ENCODE data around the gene CEND1.

Gene CEND1

DNA sequence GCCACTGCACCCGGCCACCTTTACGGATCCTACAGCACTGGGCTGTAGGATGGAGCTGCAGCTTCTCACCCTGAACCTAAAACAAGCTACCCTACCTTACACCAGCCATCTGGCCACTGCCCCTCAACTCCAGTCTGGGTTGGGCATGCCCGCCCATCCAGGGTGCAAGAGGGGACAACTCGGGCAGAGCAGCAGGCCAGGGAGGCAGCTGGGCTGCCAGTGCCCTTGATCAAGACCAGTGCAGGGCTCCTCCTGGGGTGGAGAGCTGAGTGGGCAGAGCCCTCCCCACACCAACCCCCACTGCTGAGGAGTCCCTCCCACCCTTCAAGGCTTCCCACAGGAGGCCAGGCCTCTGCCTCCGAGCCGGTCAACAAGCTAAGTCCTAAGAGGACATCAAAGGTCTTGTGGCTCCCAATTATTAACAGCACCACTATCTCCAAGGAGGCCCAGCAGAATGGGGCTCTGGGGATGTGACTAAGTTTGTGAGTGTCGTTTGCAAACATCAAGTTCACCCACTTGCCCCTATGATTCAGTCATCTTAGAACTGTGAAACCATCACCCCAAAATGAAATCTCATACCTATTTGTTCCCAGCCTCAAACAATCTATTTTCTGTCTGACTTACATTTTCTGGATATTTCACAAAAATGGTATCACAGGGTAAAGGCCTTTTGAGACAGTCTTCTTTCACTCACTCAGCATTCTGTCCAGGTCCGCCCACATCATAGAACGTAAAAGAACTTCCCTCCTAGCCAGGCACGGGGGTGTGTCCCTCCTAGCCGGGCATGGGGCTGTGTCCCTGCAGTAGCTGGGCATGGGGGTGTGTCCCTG lies 23.6 kb downstream of the CEND1 start:
- peaks cover 10% of the 10 kb centered on the region for H3K36me3 ChIP-seq (ENCODE audit: control insufficient read depth, insufficient read depth, low read length)
- H3K9ac ChIP-seq (ENCODE audit: low read length) = no peak overlapping the region
- peaks cover 16% of the 10 kb centered on the region for H3K4me1 ChIP-seq (ENCODE audit: control insufficient read depth, insufficient read depth, low read length)
- H3K27me3 ChIP-seq (ENCODE audit: control insufficient read depth, insufficient read depth, low read length) = no peaks in the 10 kb centered on the region
- H3K9me3 ChIP-seq (ENCODE audit: control insufficient read depth, low read length) = no peaks in the 10 kb centered on the region
- H3K4me3 ChIP-seq (ENCODE audit: low read length) = no peak overlapping the region

DNA sequence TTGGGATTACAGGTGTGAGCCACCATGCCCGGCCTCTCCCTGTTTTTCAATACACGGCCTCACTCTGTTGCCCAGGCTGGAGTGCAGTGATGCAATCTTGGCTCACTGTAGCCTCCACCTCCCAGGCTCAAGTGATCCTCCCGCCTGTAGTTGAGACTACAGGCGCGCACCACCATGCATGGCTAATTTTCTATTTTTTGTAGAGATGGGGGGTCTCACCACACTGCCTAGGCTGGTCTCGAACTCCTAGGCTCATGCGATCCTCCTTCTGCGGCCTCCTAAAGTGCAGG lies 24.1 kb downstream of the CEND1 start:
- no peaks in the 10 kb centered on the region for H3K9me3 ChIP-seq (ENCODE audit: control insufficient read depth, low read length)
- H3K4me3 ChIP-seq (ENCODE audit: low read length) = no peak overlapping the region
- H3K36me3 ChIP-seq (ENCODE audit: control insufficient read depth, insufficient read depth, low read length) = peaks cover 10% of the 10 kb centered on the region
- no peak overlapping the region for H3K9ac ChIP-seq (ENCODE audit: low read length)
- H3K4me1 ChIP-seq (ENCODE audit: control insufficient read depth, insufficient read depth, low read length) = peaks cover 16% of the 10 kb centered on the region
- H3K27me3 ChIP-seq (ENCODE audit: control insufficient read depth, insufficient read depth, low read length) = no peaks in the 10 kb centered on the region

DNA sequence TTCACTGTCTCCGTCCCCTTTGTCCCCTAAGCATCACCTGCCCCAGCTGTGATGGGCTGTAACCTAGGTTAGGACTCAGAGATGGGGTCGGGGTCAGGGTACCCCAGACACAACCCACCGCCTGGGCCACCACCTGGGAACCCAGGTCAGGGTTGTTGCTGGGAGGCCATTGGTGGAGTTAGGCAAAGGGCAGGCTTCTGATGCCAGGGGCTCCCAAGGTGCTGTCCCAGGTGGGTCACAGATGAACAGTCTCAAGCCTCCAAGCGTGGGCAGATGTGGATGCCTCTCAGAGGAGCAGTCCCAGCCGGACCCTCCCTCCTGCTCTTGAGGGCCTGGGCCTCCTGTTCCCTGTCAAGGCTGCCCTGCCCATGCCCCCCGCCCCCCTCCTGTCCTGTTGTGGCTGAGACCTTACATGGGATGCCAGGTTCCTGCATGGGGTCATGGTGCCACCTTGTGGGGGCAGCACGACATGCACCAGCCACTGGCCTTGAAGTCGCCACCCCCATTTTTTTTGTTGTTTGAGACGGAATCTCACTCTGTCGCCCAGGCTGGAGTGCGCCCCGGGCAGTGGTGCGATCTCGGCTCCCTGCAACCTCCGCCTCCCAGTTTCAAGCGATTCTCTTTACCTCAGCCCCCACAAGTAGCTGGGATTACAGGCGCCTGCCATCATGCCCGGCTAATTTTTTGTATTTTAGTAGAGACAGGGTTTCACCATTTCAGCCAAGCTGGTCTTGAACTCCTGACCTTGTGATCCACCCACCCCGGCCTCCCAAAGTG lies 24.7 kb downstream of the CEND1 start:
- no peaks in the 10 kb centered on the region for H3K9me3 ChIP-seq (ENCODE audit: control insufficient read depth, low read length)
- no peaks in the 10 kb centered on the region for H3K27me3 ChIP-seq (ENCODE audit: control insufficient read depth, insufficient read depth, low read length)
- H3K4me3 ChIP-seq (ENCODE audit: low read length) = no peak overlapping the region
- no peak overlapping the region for H3K9ac ChIP-seq (ENCODE audit: low read length)
- H3K36me3 ChIP-seq (ENCODE audit: control insufficient read depth, insufficient read depth, low read length) = peaks cover 12% of the 10 kb centered on the region
- peaks cover 16% of the 10 kb centered on the region for H3K4me1 ChIP-seq (ENCODE audit: control insufficient read depth, insufficient read depth, low read length)

DNA sequence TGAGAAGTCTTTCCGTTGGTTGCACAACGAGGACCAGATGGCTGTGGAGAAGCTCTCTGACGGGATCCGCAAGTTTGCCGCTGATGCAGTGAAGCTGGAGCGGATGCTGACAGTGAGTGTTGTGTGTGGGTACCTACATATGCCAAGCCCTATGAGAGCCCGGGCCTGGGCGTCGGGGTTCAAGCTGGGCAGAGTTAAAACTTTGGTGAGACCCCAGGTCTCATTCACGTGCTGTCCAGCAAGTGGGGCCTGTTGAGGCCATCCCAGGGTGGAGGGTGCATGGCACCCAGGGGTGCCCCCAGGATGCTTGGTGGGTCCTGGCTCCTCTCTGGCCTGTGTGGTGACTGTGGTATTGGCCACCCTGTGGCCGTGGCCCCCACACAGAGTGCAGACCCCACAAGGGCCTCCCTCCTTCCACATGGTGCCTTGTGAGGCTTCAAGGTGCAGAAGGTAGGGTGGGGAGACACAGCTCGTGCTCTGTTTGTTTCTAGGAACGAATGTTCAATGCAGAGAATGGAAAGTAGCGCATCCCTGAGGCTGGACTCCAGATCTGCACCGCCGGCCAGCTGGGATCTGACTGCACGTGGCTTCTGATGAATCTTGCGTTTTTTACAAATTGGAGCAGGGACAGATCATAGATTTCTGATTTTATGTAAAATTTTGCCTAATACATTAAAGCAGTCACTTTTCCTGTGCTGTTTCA lies 25.4 kb downstream of the CEND1 start:
- Histone ChIP-seq H3K4me3 (ENCODE audit: low read length) (no peak overlapping the region), H3K36me3 (ENCODE audit: control insufficient read depth, insufficient read depth, low read length) (peaks cover 17% of the 10 kb centered on the region), H3K9ac (ENCODE audit: low read length) (no peak overlapping the region), H3K27me3 (ENCODE audit: control insufficient read depth, insufficient read depth, low read length) (no peaks in the 10 kb centered on the region), H3K9me3 (ENCODE audit: control insufficient read depth, low read length) (no peaks in the 10 kb centered on the region), H3K4me1 (ENCODE audit: control insufficient read depth, insufficient read depth, low read length) (peaks cover 16% of the 10 kb centered on the region)

DNA sequence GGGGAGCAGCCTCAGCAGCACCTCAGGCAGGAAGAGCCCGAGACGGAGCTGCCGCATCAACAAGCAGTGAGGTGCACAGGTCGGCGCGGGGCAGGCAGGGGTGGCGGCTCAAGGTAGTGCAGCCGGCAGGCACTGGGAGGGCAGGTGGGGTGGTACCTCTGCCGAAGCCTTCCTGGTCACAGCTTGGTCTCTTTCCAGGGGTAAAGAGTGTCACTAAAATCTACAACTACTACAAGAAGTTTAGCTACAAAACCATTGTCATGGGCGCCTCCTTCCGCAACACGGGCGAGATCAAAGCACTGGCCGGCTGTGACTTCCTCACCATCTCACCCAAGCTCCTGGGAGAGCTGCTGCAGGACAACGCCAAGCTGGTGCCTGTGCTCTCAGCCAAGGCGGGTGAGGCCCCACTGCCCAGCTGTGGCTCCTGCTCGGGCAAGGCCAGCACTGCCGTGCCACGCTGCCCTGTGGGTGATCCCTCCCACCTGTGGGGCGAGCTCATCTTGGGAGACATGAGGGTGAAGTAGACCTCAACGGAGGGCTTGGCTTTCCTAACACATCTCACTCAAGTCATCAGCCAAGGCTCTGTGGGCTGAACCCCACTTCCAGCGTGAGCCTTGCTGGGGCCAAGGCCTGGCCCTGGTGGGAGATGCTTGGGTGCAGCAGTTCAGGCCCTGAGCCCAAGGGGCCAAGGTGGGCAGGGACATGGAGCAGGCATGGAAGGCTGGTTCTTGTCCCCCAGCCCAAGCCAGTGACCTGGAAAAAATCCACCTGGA lies 26.2 kb downstream of the CEND1 start:
- no peaks in the 10 kb centered on the region for H3K9me3 ChIP-seq (ENCODE audit: control insufficient read depth, low read length)
- no peaks in the 10 kb centered on the region for H3K27me3 ChIP-seq (ENCODE audit: control insufficient read depth, insufficient read depth, low read length)
- no peak overlapping the region for H3K9ac ChIP-seq (ENCODE audit: low read length)
- peaks cover 17% of the 10 kb centered on the region for H3K36me3 ChIP-seq (ENCODE audit: control insufficient read depth, insufficient read depth, low read length)
- H3K4me3 ChIP-seq (ENCODE audit: low read length) = no peak overlapping the region
- peaks cover 16% of the 10 kb centered on the region for H3K4me1 ChIP-seq (ENCODE audit: control insufficient read depth, insufficient read depth, low read length)

DNA sequence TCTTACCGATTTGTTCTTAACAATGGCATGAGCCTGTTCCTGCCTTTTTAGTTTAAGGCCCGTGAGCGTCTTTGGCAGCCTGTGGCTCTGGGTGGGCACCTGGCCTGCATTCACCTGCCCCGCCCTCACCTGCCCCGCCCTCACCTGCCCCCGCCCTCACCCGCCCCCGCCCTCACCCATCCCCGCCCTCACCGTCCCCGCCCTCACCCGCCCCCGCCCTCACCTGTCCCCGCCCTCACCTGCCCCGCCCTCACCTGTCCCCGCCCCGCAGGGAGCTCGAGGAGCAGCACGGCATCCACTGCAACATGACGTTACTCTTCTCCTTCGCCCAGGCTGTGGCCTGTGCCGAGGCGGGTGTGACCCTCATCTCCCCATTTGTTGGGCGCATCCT lies 26.8 kb downstream of the CEND1 start:
- H3K36me3 ChIP-seq (ENCODE audit: control insufficient read depth, insufficient read depth, low read length) = peaks cover 17% of the 10 kb centered on the region
- H3K9me3 ChIP-seq (ENCODE audit: control insufficient read depth, low read length) = no peaks in the 10 kb centered on the region
- H3K4me3 ChIP-seq (ENCODE audit: low read length) = no peak overlapping the region
- H3K27me3 ChIP-seq (ENCODE audit: control insufficient read depth, insufficient read depth, low read length) = no peaks in the 10 kb centered on the region
- H3K9ac ChIP-seq (ENCODE audit: low read length) = peak overlapping the region; percentile 40
- H3K4me1 ChIP-seq (ENCODE audit: control insufficient read depth, insufficient read depth, low read length) = peaks cover 16% of the 10 kb centered on the region

DNA sequence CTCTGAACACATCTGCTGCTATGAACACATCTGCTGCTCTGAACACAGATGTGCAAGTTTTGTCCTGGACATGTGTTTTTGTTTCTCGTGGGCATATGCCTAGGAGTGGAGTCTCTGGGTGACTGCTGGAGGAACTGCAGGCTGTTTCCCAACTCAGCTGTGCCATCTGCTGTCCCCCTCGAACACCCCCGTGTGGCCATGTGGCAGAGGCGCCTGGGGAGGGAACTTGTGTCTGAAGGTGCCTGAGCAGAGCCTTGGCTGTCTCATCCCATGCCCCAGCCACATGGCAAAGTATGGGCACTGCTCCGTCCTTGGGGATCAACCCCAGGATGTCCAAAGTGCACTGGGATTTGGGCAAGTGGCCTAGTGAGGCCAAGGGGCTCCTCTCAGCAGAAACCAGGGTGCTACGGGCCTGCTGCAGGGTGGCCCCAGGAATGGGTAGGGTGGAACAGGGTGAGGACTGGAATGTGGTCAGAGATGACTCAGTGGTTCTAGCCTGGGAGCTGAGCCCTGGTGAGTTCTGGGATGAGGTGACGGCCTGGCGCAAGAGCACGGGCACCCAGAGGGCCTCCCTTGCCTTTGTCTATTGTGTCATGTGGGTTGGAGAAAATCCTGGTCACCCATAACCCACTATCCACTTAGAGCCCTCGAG lies 27.3 kb downstream of the CEND1 start:
- no peaks in the 10 kb centered on the region for H3K27me3 ChIP-seq (ENCODE audit: control insufficient read depth, insufficient read depth, low read length)
- no peaks in the 10 kb centered on the region for H3K9me3 ChIP-seq (ENCODE audit: control insufficient read depth, low read length)
- peaks cover 17% of the 10 kb centered on the region for H3K36me3 ChIP-seq (ENCODE audit: control insufficient read depth, insufficient read depth, low read length)
- no peak overlapping the region for H3K4me3 ChIP-seq (ENCODE audit: low read length)
- peak overlapping the region; percentile 40 for H3K9ac ChIP-seq (ENCODE audit: low read length)
- H3K4me1 ChIP-seq (ENCODE audit: control insufficient read depth, insufficient read depth, low read length) = peaks cover 16% of the 10 kb centered on the region

DNA sequence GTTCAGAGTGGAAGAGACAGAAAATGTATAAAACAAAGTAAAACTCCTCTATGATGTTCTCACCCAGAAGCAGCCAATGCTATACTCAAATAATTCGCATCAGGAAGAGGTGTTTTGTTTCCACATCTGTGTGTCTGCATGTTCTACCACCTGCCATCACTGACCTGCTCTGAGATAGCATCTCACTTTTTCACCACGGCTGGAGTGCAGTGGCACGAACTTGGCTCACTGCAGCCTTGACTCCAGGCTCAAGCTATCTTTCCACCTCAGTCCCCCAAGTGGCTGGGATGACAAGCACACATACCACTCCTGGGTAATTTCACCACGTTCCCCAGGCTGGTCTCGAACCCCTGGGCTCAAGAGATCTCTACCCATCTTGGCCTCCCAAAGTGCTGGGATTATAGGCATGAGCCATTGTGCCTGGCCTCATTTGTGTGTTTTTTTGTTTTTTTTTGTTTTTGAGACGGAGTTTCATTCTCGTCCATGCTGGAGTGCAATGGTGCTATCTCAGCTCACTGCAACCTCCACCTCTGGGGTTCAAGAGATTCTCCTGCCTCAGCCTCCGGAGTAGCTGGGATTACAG lies 28.3 kb downstream of the CEND1 start:
- Histone ChIP-seq H3K9me3 (ENCODE audit: control insufficient read depth, low read length) (no peaks in the 10 kb centered on the region), H3K9ac (ENCODE audit: low read length) (no peak overlapping the region), H3K27me3 (ENCODE audit: control insufficient read depth, insufficient read depth, low read length) (no peaks in the 10 kb centered on the region), H3K36me3 (ENCODE audit: control insufficient read depth, insufficient read depth, low read length) (peaks cover 20% of the 10 kb centered on the region), H3K4me3 (ENCODE audit: low read length) (no peak overlapping the region), H3K4me1 (ENCODE audit: control insufficient read depth, insufficient read depth, low read length) (peaks cover 16% of the 10 kb centered on the region)

DNA sequence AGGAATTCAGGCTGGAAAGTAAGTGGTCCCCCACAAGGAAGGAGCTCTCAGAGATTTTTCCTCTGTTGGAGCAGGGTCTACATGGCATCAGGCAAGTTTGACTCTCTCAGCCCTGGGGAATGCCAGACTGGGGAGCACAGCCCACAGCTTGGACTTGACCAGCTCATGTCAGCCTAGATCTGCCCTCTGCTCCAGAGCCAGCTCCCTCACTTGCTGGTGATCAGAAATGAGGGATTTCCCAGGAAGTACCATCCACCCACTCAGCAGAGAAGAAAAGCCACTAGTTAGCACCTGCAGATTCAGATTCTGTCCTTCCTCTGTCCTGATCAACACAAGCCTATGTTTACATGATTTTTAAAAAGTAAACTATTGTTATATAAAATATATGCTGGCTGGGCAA lies 29.7 kb downstream of the CEND1 start:
- Histone ChIP-seq H3K4me3 (ENCODE audit: low read length) (no peak overlapping the region), H3K4me1 (ENCODE audit: control insufficient read depth, insufficient read depth, low read length) (peaks cover 16% of the 10 kb centered on the region), H3K9me3 (ENCODE audit: control insufficient read depth, low read length) (no peaks in the 10 kb centered on the region), H3K27me3 (ENCODE audit: control insufficient read depth, insufficient read depth, low read length) (no peaks in the 10 kb centered on the region), H3K36me3 (ENCODE audit: control insufficient read depth, insufficient read depth, low read length) (peaks cover 15% of the 10 kb centered on the region), H3K9ac (ENCODE audit: low read length) (no peak overlapping the region)

DNA sequence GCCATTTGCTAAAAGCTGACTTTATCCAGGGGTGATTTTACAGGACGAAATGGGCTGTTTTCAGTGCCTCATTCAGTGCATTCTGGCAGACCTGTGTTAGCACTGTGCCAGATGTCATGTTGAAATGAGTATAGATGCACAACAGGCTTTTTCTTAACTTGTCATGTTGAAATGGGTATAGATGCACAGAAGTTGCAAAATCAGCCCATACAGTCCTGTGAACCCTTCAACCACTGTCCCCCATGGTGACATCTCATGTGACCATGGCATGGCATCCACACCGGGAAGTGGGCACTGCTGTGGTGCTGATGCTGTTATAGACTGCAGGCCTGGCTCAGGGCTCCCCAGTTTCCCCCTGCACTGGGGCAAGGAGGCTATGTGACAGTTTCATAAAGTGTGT lies 40.2 kb downstream of the CEND1 start:
- Histone ChIP-seq H3K36me3 (ENCODE audit: control insufficient read depth, insufficient read depth, low read length) (no peaks in the 10 kb centered on the region), H3K27me3 (ENCODE audit: control insufficient read depth, insufficient read depth, low read length) (no peaks in the 10 kb centered on the region), H3K9me3 (ENCODE audit: control insufficient read depth, low read length) (no peaks in the 10 kb centered on the region), H3K4me1 (ENCODE audit: control insufficient read depth, insufficient read depth, low read length) (peaks cover 16% of the 10 kb centered on the region), H3K9ac (ENCODE audit: low read length) (no peak overlapping the region), H3K4me3 (ENCODE audit: low read length) (no peak overlapping the region)

DNA sequence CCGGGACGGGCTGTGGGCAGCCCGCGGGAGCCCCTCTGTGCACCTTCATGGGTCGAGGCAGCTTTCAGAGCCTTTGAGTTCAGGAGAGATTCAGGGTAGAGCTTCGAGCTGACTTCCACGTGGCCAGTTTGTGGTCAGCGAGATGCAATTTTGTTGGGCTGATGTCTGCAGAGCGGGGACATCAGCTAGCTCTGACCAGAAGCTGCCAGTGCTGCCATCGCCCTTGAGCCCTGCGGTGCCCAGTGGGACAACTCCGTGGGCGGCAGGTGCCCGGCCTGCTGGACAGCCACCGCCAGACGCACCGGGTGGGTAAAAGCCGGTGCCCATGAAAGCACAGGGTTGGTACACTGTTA lies 41.9 kb downstream of the CEND1 start:
- Histone ChIP-seq H3K4me1 (ENCODE audit: control insufficient read depth, insufficient read depth, low read length) (peaks cover 16% of the 10 kb centered on the region), H3K36me3 (ENCODE audit: control insufficient read depth, insufficient read depth, low read length) (no peaks in the 10 kb centered on the region), H3K9ac (ENCODE audit: low read length) (peak overlapping the region; percentile 72), H3K27me3 (ENCODE audit: control insufficient read depth, insufficient read depth, low read length) (no peaks in the 10 kb centered on the region), H3K9me3 (ENCODE audit: control insufficient read depth, low read length) (no peaks in the 10 kb centered on the region), H3K4me3 (ENCODE audit: low read length) (peak overlapping the region; percentile 55)

Data from mucosa of stomach (tissue), 1 donor.